Heart left ventricle (tissue), 13 donors: ENCODE results near the gene GRAP.

ENCODE experiments used
- POLR2A ChIP-seq, 2 donors: fragments of 450-650 bp; IDR thresholded peaks; one replicate each; pipeline ENCODE4 v1.6.1; 2017; ENCODE audit warnings: antibody characterized with exemption in 2 of 2, mild to moderate bottlenecking in 2 of 2, moderate library complexity in 2 of 2
- TF ChIP-seq, protein P1 (sequence below), 12 donors: fragments of 200-600 bp; sonication (generic) in 4 of 12; IDR thresholded peaks; one replicate each; pipeline versions ENCODE4 v1.5.0 to v1.8.0; 2018 to 2022; ENCODE audit warnings: antibody characterized with exemption in 12 of 12, mild to moderate bottlenecking in 5 of 12
- donor health status: ischemic (EF 13 %, LVEDD 7.1; RV severe dilation, severe dysfunction).
- donor health status: DM: no; HTN: yes; CAD: no.
- donor health status: DM: no; HTN: no; CAD: no.
- donor health status: ischemic (EF 25% LVEDD 6.9; RV normal size, moderate dysfunction).
- donor health status: ischemic (EF 25% LVEDD 5.7; RV mildly dilated, moderate dysfunction).
- donor health status: ischemic (EF 35%, LVEDD 5.7; RV mildly dilated, moderate dysfunction).
- donor health status: nonischemic (EF 11% LVEDD 7.7; RV severe dilation, severe dysfunction).
- donor health status: DM: yes; HTN: yes; CAD: no.
- donor health status: PGD.
- donor health status: ischemic (EF 29% LVEDD 5.4; RV normal size, mild dysfunction).
- donor health status: nonischemic (EF 23%, LVEDD 6.1; RV moderate dilation, normal function).

DNA sequence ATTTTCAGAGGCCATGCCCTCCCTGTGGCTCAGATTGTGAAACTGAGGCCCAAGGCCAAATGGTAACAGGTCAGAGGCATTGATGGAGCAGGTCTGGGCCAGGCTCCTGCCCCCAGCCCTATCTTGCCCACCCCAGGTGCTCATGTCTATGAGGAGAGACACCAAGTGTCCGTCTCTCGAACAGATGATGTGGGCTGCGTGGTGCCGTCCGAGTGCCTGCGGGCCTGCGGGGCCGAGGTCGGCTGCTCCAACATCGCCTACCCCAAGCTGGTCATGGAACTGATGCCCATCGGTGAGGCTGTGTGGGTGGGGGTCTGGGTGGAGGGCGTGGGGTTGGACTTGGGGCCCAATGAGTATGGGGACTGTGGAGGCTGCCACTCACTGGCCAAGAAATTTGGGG is 33.5 kb downstream of the GRAP start:
- TF ChIP-seq, protein P1, sequence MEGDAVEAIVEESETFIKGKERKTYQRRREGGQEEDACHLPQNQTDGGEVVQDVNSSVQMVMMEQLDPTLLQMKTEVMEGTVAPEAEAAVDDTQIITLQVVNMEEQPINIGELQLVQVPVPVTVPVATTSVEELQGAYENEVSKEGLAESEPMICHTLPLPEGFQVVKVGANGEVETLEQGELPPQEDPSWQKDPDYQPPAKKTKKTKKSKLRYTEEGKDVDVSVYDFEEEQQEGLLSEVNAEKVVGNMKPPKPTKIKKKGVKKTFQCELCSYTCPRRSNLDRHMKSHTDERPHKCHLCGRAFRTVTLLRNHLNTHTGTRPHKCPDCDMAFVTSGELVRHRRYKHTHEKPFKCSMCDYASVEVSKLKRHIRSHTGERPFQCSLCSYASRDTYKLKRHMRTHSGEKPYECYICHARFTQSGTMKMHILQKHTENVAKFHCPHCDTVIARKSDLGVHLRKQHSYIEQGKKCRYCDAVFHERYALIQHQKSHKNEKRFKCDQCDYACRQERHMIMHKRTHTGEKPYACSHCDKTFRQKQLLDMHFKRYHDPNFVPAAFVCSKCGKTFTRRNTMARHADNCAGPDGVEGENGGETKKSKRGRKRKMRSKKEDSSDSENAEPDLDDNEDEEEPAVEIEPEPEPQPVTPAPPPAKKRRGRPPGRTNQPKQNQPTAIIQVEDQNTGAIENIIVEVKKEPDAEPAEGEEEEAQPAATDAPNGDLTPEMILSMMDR (IDR thresholded peaks at IDR 0.05) = no peak
- no peak for TF ChIP-seq POLR2A (IDR thresholded peaks at IDR 0.05)
